ENCODE data around the gene CDH13. TPM values are rescaled to one million over a fixed set of nuclear protein-coding genes. Genes with fewer than 3 reads are reported as not detected.

Gene CDH13
- total and polyA plus RNA-seq, 2 experiments from 2014 or later, result 1.6 to 4.4 TPM

- no peak for TF ChIP-seq ZNF462 (CRISPR knock-in tag; IDR thresholded peaks at IDR 0.05)
- TF ChIP-seq STAT1 (IDR thresholded peaks at IDR 0.05; ENCODE audit: unreplicated experiment), result no peak
- no peak for TF ChIP-seq EZH2phosphoT487 (IDR thresholded peaks at IDR 0.05; ENCODE audit: unreplicated experiment)
- TF ChIP-seq EZH2 (IDR thresholded peaks at IDR 0.05; ENCODE audit: low read depth, unreplicated experiment), result no peak
- TF ChIP-seq ETS1 (IDR thresholded peaks at IDR 0.05), result no peak
- no peak for TF ChIP-seq NANOG (IDR thresholded peaks at IDR 0.05; ENCODE audit: borderline replicate concordance)
- no peak for TF ChIP-seq POLR2AphosphoS5 (IDR thresholded peaks at IDR 0.05; ENCODE audit: low read depth)
- no peak for TF ChIP-seq ZNF114 (CRISPR knock-in tag; IDR thresholded peaks at IDR 0.05)
- no peak for TF ChIP-seq JUNB (IDR thresholded peaks at IDR 0.05; ENCODE audit: unreplicated experiment)
These were observed 843.6 kb downstream of the CDH13 start (continued) for GRCh38 chr16:83470416-83470815.

All from GM23338 (cell line).